Ureter (tissue), 1 donor: ENCODE results near the gene PPIE. TPM values are rescaled to one million over a fixed set of nuclear protein-coding genes. Genes with fewer than 3 reads are reported as not detected.

Source experiments
- DNase-seq: peaks from one replicate; pipeline ENCODE4 v3.0.0-alpha.2; 2020; ENCODE audit warnings: low spot score
- total RNA-seq: library from RNA; stranded (reverse); gene quantifications from one replicate; pipeline ENCODE4 v1.2.4, GENCODE V29; 2023
- donor health status: DM: yes; HTN: yes; CAD: no.

PPIE gene
- total RNA-seq = 62.4 TPM

DNA sequence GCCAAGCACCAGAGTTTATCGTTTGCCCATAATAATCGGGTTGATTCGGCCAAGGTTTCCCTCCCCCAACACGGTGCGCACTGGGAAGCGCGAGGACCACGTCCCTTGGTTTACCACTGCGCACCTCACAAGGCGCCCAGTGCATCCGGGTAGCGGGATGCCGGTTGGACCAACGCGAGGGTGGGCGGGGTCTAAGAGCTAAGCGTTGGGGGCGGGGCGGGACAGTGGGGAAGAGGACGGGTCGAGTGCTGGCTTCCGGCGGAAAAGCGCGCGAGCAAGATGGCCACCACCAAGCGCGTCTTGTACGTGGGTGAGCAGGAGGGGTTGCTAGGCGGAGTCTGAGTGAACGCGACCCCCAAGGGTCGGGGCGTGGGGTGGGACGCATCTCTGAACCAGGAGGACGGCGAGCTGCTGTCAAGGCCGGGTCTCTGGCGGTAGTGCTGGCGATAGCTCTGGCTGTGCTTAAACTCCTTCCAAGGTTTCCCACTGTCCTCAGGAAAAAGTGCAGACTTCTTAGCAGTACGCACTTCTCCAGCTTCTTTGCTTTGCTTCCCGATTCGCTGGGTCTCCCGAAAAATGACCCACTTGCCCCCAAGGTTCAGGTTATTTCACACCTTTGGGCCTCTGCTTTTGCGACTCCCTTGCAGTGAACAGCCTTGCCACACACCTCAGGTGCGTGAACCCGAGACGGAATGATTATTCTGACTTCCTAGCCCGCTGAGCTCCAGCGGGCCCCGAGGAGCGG lies at the start of gene PPIE:
PPIE (plus strand) TSS at position 261 of the 745 bp plus-strand sequence; CDS start at position 280, 19 bp downstream.
- peak; percentile 98 for DNase-seq

DNA sequence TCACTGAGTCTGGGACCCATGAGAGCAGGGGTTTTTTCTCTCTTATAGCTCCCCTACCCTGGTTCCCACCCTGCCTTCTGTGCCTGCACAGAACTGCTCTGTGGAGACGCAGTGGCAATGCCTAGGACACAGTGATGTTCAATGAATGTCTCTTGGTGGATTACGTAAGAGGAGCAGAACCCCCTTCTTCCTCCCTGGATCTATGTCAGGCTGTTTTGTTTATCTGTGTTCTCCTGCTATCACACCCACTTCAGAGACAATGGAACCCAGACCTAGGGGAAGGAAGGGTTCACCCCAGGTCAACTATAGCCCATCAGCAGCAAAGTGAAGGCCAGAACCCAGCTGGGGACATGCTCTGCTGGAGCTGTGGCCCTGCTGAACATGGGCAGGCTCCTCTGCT lies 49.5 kb upstream of the PPIE start:
- no peak for DNase-seq

DNA sequence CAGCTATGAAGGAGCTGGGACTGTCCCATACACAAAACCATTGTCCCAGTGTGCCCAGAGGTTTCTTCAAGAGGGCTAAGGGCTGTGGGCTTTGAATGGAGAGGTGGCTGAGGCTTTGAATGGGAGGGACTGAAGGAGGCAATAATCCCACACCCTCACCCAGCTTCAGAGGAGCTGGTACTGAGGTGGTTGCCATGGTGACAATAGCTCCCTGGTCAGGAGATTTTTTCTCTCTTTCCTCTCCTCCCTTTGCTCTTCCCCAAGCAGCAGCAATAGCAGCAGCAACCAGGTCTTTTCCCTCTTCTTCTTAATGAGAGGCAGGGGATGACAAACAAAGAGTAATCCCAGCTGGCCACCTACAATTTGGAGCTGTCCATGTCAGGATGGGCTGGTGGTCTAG lies 49.0 kb upstream of the PPIE start:
- no peak for DNase-seq

DNA sequence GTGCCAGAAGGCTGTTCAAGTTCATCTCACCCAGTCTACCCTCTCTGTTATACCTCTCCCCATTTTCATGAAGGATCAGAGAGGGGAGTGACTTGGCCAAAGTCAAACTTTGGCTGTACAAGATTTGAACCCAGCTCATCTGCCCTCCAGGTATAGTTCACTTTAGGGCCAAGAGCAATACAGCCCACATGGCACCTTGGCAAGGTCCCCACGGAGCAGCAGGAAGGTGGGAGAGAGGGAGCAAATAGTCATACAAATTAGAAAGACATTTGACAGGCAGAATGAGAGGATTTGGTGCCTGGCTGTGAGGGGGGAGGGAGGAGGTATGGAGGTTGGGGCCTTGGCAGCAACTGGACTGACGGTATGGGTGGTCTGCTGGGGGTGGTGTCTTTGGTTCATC lies 48.5 kb upstream of the PPIE start:
- DNase-seq = no peak

DNA sequence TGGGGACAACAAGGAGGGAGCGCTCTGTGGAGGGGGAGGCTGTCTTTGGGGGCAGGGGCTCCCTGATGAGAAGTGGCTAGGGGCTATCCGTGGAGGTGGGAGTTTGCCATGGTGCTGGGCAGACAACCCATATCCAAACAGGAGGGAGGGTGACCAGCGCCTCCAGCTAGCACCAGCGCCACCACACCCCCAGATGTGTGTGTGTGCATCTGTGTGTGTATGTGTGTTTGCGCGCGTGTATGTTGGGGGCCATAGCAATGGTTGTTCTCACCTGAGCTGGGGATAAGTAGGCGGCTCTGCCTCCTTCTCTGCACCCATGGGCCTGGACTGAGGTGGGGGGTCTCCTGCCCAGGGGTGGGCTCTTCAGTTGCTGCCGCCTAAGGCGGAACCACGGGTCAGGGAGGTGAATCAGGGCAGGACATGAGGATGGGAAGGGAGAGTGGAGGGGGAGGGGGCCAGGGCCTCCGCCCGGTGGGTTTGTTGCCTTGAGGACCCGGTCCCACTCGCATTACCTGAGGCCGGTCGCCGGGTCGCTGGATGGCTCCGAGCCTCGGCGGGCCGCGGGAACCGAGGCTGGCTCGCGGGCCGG lies 47.8 kb upstream of the PPIE start:
- DNase-seq = no peak

DNA sequence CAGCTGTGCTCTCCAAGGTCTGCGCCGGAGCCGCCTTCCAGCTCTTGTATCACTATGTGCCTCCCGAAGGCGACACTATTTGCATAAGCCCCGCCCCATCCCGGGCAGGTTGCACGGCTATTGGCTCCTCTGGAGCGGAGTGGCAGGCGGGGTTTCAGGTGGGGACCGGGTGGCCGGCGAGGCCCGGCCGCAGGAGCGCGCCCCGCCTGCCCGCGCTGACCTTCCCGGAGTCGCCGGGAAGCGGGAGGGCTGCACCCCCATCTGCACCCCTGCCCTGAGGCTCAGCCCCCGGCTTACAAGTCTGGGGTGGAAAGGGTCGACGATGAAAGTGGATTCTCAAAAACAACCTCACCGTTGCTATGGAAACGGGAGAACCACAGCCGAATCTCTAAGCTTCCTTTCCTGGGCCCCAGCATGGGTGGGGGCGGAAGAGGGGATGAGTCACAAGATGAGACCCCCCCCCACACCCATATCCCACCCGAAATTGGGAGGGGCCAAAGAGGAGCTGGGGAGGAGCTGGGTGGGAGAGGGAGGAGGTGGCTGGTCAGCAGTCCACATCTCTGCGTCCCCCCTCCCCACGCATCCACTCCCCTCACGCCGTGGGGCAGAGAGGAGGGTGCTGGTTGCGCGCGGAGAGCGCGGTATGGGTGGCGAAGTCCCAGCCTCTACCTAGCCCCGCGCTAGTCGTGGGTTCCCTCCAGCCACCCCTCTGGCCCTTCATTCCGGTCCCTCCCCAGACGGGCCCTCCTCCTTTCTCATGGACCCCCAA lies 47.1 kb upstream of the PPIE start, which contains the start of gene HPCAL4:
HPCAL4 (minus strand) TSS at position 51 of the 769 bp plus-strand sequence. CDS start 6,830 bp downstream, outside the sequence.
- DNase-seq = peak; percentile 91

DNA sequence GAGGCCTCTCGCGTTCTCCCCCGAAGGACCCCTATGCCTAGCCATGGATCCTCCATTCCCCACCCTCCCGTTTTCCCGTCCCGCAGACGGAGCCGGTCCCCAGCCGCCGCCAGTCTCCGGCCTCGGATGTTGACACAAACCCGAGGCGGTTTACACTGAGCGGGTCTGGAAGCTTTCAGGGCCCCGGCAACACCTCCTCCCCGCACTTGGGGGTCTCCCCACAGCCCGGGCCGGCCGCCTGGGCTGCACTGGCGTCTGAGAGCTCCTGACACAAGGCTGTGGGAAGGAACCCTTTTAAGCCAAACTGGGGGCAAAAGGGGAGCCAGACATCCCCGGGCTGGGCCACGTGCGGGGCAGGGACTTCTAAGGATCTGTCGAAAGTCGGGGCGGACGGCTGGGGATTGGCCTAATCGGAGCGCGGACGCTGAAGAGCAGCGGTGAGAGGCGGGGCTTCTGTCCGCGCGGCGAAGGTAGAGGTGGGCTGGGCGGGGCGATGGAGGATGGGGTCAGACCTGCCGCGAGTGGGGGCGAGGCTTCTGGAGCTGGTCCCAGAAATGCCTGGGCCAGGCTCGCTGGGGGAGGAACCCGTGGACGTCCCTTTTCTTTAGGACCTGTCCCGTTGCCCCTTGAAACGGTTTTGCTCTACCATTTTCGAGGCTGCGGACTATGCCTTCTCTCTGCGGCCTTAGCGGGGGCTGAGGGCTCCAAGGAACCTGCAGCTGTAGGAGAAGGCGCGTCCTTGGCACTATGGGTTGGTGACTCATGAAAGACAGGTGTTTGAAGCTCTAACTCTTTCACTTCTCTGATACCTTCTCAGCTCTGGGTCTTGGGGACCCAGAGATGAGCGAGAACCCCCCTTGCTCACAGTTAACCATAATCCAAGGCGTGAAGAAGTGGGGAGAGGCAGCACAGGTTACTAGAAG lies 46.3 kb upstream of the PPIE start:
- DNase-seq = no peak

DNA sequence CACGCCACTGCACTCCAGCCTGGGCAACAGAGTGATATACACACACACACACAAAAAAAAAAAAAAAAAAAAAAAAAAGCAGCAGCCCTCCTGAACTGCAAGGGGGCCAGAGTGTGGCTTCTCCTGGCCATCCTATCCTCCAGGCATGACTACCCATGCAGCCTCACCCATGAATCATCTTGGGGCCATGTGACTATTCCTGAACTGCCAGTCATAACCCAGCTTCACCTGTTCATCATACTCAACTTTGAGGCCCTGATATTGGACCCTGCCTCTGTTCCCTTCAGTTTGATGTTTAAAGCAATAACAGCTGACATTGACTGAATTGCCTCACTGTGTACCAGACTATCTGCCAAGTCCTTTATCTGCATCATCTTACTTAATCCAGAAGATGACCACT lies 44.7 kb upstream of the PPIE start:
- DNase-seq = no peak

DNA sequence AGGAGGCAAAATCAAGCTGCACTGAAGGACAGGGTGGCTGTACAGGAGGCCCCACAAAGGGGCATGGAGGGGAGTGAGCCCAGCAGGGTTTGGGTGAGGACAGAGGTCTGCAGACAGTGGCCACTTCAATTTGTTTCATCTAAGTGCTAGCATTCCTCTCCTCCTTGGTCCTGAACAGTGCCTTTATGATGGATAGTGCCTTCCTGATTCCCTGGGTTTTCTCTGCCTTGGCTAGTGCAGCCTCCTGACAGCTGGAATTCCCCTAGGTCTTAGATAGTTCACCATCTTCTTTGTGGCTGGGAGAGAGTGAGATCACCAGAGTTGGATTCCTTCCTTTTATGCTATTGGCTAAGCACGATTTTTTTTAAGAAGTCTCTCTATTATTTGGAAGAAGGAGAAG lies 43.7 kb upstream of the PPIE start:
- DNase-seq = no peak

DNA sequence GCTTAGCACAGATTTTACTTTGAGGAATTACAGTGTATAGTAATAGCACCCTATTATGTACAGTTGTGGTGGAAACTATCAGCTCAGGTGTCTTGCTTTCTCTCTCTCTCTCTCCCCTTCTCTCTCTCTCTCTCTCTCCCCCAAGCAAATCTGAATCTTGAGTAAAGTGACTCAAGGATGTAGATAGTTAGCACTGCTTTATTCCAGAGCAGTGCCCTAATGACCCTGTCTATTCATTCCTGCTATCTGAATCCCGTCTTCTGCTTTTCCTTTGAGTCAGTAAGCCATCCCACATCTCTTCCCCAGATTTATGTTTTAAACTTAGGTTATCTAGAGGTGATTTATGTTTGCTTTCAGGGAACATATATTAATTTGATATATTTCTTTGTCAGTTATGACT lies 42.2 kb upstream of the PPIE start:
- no peak for DNase-seq

DNA sequence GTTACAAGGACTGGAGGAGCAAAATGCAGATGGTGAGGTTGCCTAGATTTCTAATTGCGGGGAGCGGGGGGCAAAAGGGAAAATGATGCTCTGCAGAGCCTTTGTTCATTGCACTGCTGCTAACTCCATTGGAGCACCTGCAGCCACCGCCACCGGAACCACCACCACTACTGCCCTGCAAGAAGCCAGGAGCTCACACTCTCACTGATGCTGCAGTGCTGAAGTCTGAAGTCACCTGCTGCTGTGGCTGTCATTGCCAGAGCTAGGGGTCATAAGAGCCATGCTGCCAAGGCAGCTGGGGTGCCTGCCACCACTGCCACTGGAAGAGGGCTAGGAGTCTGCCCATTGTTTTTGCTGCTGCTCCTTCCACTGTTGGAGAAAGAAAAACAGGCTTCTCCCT lies 40.1 kb upstream of the PPIE start:
- DNase-seq = no peak

DNA sequence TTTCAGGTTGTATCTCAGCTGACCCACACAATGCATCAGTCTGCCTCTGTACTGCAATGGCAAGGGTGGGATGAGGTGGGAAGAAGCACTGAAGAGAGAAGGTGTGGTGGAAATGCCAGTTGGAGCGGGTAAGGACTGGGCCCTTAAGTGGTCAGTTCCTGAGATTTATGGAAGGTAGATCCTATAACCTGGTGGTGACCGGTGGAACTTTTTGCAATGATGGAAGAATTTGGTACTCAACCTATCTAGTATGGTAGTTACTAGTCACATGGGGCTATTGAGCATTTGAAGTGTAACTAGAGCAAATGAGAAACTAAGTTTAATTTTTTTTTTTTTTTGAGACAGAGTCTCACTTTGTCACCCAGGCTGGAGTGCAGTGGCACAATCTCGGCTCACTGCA lies 39.3 kb upstream of the PPIE start:
- no peak for DNase-seq

DNA sequence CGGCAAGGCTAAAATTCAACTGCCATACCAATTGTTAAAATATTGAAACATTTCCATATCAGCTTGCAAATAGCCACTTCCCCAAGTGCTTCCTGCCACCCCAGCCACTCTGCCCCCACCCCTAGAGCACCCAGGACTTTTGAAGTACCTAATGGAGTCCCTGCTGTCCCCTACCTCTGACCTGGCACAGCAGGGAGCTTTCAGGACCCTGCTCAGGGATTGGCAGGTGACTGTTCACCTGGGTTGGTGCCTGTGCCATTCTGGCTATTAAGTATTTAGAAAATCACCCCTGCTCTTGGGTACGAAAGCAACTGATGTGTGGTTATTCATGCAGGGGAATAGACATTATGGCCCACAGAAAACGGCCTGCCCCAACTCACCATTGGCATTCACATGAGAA lies 38.3 kb upstream of the PPIE start:
- no peak for DNase-seq

DNA sequence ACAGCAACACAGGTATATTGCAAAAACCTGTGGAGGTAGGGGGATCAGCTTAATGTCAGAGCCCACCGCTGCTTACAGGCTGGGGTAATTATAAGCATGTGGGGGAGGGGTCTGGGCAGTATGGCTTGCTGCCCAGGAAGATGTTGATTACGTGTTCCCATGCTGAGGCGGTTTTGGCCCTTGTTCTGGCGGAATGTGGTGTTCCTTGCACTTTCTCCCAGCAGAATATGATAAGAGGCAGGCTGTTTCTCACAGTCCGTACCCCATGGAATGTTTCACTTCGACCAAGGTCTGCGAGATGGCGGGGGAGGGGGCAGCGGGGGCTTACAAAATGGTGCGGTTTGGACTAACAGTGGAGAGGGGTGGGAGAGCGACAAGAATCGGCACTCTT lies 37.6 kb upstream of the PPIE start:
- no peak for DNase-seq

DNA sequence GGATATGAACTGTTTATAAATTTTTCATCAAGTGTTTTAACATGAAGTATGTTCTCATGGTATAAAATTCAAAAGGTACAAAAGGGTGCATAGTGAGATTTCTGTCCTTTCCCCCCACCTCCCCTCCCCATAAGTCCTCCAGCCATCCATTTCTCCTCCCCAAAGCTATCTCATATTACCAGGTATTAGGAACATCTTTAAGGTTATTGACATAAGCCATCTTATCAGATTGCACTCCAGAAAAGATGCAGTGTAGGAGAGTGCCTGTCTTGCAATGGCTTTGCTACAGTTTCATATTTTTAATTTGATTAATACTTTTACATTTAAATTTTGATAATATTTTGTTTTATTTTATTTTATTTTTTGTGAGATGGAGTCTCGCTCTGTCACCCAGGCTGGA lies 33.9 kb upstream of the PPIE start:
- DNase-seq = no peak

DNA sequence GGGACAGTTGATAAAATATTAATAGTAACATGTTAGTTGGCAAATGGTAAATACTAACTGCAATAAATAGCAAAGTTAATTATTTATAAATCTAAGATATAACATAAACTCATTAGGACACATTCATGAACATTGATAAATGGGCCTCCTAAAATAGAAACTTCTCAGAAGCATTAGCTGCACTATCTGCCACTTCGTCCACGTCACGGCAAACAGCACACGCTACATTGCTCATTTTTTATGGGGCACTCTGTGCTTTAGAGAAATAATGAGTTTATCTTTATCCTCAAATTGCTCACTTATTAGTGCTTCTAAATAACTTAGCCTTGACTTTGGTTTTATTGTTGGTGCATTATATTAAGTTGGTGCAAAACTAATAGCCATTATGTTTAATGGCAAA lies 31.2 kb upstream of the PPIE start:
- DNase-seq = no peak

DNA sequence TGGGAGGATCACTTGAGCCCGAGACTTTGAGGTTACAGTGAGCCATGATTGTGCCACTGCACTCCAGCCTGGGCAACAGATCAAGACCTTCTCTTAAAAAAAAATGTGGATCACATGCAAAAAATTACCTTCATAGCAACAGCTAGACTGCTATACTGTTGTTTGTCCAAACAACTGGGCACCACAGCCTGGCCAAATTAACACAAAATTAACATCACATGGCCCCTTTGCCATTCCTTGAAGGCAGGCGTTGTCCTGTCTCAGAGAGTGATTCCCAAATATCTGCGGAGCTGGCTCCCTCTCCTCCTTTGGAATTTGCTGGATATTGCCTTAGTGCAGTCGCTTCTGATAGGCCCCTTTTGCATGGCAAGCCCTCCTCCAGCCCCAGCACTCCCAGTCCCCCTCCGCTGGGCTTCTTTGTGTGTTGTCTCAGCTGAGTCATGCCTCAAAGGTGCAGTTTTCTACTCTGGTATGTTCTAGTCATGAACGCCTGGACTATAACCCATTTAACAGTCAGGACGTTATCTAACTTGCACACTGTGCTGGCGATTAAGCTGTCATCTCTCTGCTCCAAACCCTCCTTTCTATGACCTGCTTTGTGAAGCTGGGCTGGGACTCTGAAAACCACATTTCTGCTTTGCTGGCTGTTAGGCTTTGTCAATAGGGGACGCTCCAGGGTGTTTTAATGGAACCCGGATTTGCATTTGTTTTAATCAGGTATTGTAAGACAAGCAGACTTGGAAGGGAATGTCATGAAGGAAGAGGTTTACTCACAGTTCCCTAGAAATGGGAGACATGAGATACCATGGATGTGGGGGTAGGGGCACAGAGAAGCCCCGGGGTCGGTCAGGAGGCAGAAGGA lies 27.3 kb upstream of the PPIE start:
- peak; percentile 12 for DNase-seq

DNA sequence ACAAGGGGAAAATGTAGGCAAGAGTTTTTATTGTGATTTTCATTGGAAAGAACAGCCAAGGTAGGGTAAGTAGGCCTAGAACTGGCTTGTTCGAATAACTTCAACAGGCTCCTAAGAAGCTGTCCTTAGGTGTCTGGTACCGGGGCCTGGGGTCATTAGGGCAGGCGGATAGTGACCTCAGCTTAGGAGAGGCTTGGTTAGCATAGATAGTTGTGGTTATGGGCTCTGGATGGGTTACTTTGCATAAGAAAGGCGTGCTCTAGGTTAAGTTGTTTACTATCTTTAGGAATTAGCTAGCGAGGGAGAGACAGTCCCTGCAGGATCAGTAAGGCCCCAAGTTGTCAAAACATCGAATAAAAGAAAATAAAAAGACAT lies 26.7 kb upstream of the PPIE start:
- no peak for DNase-seq

DNA sequence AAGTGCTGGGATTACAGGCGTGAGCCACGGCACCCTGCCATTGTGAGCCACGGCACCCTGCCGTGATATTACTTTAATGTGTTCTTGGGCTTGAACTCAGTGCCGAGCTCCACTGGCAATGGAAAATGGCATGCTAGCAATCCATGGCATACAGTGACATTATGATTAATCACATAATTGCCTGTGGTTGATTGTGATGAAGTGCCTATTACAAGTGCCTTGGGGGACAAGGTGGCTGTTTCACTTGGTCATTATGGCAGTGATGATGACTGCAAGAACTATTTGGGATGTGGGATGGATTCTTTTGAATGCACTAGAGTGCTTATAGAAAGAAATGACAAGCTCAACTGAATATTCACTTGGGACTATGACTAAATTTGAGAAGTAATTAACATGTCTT lies 25.1 kb upstream of the PPIE start:
- DNase-seq = peak; percentile 17

DNA sequence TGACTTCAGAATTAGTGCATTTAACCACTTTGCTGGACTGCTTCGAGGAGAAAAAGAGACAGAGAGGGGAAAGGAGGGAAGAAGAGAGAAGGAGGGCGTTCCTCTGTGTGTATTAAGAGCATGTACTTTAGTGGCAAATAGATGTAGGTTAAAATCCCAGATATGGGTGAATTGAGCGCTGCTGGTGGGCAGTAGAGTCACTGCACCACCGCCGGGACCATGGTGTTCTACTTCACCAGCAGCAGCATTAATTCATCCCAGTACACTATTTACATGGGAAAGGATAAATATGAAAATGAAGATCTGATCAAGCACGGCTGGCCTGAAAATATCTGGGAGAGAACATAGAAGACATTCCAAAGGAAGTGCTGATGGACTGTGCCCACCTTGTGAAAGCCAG lies 20.9 kb upstream of the PPIE start:
- no peak for DNase-seq
